Astrocyte (in vitro differentiated cells and primary cell): ENCODE results near the gene PALB2.

Source experiments
- EZH2 ChIP-seq: IDR thresholded peaks from 2 replicates; pipeline ENCODE4 v1.6.1; 2012; ENCODE audit warnings: mild to moderate bottlenecking, low read length, inconsistent platforms; ENCODE audit not compliant: insufficient read depth
- TF ChIP-seq, protein P1 (sequence below): IDR thresholded peaks from 2 replicates; pipeline ENCODE4 v1.5.1; 2011; ENCODE audit warnings: low read depth, mild to moderate bottlenecking, inconsistent platforms, low read length, moderate library complexity; ENCODE audit not compliant: insufficient read depth

DNA sequence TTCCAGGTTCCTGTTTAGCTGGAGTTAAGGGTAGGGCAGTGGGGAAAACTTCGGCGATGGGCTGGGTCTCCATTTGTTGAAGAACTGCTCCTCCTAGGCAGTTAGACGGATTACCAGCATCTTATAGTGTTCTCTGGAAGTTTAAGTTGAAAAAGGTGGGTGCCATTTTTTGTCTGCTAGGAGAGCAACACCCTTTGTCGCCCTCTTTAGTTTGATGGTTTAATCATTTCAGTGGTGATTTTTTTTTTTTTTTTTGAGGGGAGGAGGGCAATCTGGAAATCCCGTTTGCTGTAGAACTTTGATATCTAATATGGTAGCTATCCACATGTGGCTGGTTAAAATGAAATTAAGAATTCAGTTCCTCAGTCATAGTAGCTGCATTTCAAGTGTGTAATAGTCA, 79.5 kb downstream of the PALB2 start:
- TF ChIP-seq, protein P1, sequence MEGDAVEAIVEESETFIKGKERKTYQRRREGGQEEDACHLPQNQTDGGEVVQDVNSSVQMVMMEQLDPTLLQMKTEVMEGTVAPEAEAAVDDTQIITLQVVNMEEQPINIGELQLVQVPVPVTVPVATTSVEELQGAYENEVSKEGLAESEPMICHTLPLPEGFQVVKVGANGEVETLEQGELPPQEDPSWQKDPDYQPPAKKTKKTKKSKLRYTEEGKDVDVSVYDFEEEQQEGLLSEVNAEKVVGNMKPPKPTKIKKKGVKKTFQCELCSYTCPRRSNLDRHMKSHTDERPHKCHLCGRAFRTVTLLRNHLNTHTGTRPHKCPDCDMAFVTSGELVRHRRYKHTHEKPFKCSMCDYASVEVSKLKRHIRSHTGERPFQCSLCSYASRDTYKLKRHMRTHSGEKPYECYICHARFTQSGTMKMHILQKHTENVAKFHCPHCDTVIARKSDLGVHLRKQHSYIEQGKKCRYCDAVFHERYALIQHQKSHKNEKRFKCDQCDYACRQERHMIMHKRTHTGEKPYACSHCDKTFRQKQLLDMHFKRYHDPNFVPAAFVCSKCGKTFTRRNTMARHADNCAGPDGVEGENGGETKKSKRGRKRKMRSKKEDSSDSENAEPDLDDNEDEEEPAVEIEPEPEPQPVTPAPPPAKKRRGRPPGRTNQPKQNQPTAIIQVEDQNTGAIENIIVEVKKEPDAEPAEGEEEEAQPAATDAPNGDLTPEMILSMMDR = no peak
- TF ChIP-seq EZH2 = no peak
